Activated naive CD4-positive, alpha-beta T cell treated with Interleukin-2 at 50 U/mL for 16 hours (primary cell): ENCODE results near the gene ATF6.

Experiments
- DNase-seq: peaks from one replicate; pipeline ENCODE4 v3.0.0-alpha.2; 2020

ATF6 gene

DNA sequence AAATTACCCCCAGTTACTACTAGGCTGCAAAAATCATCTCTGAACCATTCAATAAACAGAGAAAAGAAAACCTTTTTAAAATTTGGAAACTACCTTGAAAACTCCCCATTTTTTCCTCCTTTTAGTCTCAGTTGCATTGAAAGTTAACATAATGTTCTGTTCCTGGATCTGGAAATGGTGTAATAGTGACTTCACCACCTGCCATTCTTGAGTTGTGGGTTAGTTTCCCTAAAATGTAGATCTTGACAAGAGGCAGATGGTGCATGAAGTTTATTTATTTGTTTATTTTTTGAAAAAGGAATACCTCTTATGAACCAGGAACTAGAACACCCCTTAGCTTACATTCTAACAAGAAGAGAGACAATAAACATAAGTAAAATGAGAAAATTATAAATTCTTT is 72.8 kb downstream of the ATF6 start:
- DNase-seq: no peak

DNA sequence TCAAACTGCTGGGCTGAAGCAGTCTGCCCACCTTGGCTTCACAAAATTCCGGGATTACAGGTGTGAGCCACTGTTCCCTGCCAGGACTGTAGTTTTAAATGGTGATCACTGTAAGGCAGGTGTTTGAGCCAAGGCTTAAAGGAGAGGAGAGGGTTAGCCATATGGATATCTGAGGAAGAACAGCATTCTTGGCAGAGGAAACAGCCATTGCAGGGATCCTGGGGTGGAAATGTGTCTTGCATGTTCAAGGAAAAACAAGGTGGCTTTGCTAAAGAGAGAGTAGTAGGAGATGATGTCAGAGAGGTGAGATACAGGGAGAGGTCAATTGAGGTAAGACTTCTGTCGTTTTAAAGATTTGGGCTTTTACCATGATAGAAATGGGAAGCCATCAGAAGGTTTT is 73.5 kb downstream of the ATF6 start:
- no peak for DNase-seq

- DNase-seq: no peak
Observed at GRCh38 chr1:161840363-161840762, 74.2 kb downstream of the ATF6 start.

- DNase-seq: no peak
Observed at GRCh38 chr1:161843156-161843555, 77.0 kb downstream of the ATF6 start.

DNA sequence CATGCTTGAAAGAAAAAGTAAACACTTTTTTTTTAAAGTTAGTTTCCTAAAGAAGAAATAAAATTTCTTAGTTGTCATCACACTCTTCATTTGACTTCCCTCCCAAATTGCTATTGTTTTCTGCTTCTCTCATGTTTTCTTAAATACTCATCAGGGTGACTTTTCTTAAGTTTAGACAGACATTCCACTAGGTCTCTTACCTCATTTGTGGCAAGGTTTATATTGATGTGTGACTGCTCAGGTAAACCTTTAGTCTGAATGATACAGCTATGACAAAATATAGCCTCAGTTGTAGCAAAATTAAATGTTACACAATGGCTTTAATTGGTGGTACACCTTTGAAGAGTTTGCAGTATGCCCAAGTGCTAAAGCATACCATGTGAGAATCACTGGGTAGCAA is 78.6 kb downstream of the ATF6 start:
- DNase-seq: no peak

GRCh38 chr1:161848676-161849075 is 82.6 kb downstream of the ATF6 start:
- DNase-seq: no peak

- DNase-seq: no peak
Observed at GRCh38 chr1:161849518-161849917, 83.4 kb downstream of the ATF6 start.

GRCh38 chr1:161855260-161855659 is 89.1 kb downstream of the ATF6 start:
- DNase-seq: no peak

GRCh38 chr1:161858271-161858670 is 92.2 kb downstream of the ATF6 start:
- DNase-seq: no peak

DNA sequence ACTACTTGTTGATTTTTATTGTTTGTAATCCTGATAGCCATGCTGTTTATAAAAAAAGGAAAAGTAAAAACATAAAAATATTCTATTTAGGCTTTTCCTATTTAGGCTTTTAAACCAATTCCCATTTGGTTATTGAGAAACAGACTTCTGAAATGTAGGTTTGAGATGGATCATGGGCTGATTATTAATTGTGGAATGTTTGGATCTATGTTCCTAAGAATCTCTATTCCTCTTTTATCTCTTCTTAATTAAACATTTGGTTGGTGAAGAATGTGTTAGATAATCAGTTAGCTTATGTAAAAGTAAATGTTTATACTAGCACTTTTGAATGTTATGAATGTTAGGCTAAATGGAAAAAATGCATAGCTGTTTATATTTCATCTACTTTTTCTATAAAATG is 97.4 kb downstream of the ATF6 start:
- DNase-seq: no peak

- no peak for DNase-seq
Observed at GRCh38 chr1:161864577-161864976, 98.5 kb downstream of the ATF6 start.

DNA sequence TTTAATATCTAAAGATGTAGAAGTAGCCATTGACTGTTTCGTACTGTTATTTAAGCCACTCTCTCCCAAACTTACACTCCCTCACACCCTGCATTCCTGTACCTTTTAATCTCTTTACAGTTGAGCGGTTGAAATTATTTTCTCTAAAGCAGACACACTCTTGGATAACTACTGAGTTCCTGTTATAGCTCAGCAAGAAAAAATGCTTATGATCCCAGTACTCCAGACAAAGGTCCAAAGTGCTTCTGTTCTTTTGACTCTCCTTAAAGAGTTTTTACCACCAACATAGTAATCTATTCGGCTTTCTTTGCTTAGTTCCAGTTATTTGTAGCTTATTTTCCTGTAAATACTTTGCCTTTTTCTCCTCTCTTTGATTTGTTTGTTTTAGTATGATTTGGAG is 100.1 kb downstream of the ATF6 start:
- no peak for DNase-seq

DNA sequence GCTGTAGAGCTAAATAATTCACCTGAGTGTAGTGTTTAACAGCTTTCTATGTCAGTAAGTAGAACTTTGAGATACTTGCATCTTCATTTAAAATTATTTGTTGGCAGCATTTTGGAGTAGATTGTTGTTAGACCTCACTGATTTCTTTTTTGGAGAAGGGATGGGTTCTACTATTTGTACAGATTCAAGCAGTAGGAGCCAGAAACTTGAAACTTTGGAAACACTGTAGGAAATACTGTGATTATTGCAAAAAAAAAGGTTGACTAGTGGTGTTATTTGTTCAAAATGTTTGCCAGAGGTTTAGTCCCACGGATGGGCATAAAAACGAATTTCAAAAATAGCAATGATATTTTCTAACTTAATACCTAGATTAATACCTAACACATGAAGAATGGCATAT is 102.7 kb downstream of the ATF6 start:
- DNase-seq: no peak

GRCh38 chr1:161869291-161869690 is 103.2 kb downstream of the ATF6 start:
- no peak for DNase-seq

DNA sequence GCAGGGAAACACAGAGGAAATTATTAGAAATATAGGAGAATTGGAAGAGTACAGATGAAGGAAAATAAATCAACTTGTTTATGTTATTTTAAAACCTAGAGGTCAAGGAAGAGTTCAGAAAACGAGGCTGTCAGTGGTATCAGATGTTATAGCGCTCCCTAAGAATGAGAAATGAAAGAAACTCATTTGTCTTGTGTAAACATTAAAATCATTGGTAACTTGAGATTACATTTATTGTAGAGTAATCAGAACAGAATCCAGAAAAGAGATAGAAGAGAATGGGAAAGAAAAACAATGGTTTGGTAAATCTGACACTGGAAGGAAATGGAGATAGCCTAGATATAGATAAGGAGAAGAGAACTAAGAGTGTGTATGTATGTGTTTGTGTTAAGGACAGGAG is 106.4 kb downstream of the ATF6 start:
- no peak for DNase-seq

DNA sequence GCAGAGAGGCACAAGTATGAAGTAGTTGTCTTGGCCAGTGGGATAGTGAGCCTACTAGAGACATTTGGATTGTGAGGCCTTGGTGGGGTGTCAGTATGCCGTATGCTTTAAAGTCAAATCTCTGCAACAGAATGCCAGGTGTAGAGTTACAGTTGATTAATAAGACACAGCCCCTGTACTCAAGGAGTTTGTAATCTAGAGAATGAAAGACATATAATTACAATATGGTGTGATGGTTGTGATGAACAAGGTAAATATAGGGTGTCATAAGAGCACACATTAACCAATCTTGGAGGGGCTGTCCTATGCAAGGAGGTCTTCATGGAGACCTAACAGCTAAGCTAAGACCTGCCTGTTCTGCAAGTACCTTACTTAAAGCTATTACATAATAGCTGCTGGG is 113.1 kb downstream of the ATF6 start:
- DNase-seq: no peak

GRCh38 chr1:161884475-161884874 is 118.4 kb downstream of the ATF6 start:
- DNase-seq: no peak

GRCh38 chr1:161885003-161885402 is 118.9 kb downstream of the ATF6 start:
- DNase-seq: no peak

DNA sequence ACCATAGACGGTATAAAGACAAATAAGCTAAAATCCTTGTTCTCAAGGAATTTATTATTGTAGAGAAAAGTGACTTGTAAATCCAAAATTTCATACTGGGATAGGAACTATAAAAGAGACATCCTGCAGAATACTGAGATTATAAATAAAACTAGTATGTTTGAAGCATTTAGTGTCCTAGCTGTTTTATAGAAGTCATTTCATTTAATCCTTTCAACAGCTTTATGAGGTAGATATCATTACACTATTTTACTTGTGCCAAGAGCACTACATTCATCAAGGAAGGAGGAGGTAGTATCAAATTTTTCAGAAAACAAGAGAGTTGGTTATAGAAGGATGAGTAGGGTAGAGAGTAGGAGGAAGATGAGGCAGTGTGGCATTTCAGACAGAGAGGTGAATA is 119.6 kb downstream of the ATF6 start:
- no peak for DNase-seq

DNA sequence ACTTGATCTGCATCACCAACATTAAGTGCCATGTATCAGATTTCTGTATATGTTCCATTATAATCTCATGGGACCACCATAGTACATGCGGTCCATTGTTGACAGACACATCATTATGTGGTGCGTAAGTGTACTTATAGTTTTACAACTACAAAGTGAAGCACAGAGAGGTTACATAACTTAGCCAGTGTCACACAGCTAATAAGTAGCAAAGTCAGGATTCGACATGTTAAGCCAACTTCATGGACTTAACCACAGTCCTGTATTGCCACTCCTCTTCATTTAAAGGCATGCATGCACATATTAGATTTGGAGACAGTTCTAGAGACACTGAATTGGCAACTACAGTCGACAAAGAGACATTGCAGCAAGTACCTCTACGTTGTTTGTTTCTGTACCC is 120.5 kb downstream of the ATF6 start:
- no peak for DNase-seq

- no peak for DNase-seq
Observed at GRCh38 chr1:161887730-161888287, 121.7 kb downstream of the ATF6 start.

DNA sequence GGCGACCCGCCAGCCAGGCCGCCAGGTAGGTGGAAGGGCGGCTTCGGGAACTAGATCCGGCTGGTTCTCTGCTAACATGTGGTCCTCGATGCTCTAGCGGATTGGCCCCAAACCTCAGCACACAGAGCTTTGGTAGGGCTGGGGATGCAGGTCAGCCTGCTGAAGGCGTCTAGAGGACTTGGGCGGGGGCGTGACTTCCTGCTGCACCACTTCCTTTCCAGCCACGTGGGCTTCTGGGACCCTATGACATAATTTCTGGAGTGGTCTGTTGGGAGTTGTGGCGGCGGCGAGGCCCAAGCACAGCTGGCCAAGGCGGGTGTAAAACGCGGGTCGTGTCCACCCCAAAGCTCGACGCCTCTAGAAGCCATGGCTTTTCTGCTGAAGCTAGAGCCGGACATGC is 124.5 kb downstream of the ATF6 start:
- no peak for DNase-seq

DNA sequence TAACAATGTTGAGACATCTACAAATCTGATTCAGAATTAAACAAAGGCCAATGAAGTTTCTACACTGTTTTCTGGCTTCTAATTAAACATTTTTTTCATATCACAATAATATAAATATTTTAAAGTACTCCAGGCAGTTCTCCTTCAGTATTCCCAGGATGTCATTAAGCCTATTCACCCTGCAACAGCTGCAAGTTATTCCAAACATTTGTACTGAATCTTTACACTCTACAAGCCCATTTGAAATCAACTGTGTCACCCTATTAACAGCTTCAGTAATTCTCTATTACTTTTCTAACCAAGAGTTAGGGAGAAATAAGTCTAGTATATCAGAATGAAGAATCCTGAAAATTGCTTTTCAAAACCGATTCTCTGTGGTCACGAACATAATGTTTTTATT is 133.0 kb downstream of the ATF6 start:
- no peak for DNase-seq

DNA sequence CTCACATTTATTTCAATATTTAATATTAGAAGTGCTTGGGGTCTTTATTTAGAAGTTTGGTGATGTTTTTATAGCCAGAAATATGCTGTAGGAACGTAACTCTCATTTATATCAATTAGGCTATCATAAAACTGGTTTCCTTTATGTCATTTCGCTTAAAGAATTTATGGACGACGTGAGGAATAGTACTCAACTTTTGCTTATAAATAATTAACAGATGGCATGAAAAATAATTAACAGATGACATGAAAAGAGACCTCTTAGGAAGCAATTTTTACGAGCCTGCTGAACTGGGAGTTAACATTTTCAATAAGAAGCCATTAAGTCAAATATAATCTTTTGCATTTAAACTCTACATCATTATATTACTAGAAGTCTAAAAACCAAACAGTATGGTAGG is 134.0 kb downstream of the ATF6 start:
- DNase-seq: no peak

DNA sequence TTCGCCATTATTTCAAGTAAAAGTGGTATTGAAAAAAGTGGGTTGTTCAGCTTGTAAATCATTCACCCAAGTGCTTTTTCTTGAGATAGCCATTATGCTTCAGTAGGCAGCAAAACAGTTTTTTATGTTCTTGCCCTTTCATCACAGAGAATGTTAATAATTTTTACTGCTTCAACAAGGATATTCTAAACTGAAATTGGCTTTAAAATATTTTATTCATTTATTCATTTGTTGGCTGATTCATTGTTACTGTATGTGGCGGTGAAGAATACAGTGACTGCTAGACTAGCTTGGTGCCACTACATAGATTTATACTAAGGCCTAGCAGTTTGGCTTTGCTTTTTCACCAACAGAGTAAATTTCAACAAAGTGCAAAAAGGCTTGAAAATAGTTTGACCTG is 136.1 kb downstream of the ATF6 start:
- no peak for DNase-seq
